T-helper 1 cell treated with Interleukin-12 subunit alpha and Interleukin-12 subunit beta and Interleukin-4 antibody, amounts not matched to agents 30 μg/mL and 1 μg/mL, for 36 hours (primary cell): Measurements from ENCODE around the gene RFC5.
"Not testable (repeated sequence)": the region's sequence is repeated elsewhere in the genome, so short reads cannot be mapped to it uniquely, and the experiment has no call there.

Experiments used
- H3K27ac Mint-ChIP-seq: one replicate; pipeline ENCODE4 v1.8.0; 2021; ENCODE audit warnings: mild to moderate bottlenecking, mixed read lengths
- H3K27me3 Mint-ChIP-seq: one replicate; pipeline ENCODE4 v1.8.0; 2021; ENCODE audit warnings: low read depth, mixed read lengths
- H3K36me3 Mint-ChIP-seq: one replicate; pipeline ENCODE4 v1.8.0; 2021; ENCODE audit warnings: low read depth, mixed read lengths
- H3K4me1 Mint-ChIP-seq: one replicate; pipeline ENCODE4 v1.8.0; 2021; ENCODE audit warnings: low read depth, mixed read lengths
- H3K4me3 Mint-ChIP-seq: one replicate; pipeline ENCODE4 v1.8.0; 2021; ENCODE audit warnings: mild to moderate bottlenecking, moderate library complexity, mixed read lengths
- H3K9me3 Mint-ChIP-seq: one replicate; pipeline ENCODE4 v1.8.0; 2021; ENCODE audit warnings: mixed read lengths

The RFC5 gene

GRCh38 chr12:117994551-117995438, 21.7 kb upstream of the RFC5 start:
- peaks cover 3% of the 10 kb centered on the region for H3K27me3 Mint-ChIP-seq
- no peak overlapping the region for H3K4me3 Mint-ChIP-seq
- H3K36me3 Mint-ChIP-seq, result no peaks in the 10 kb centered on the region
- no peak overlapping the region for H3K27ac Mint-ChIP-seq
- no peaks in the 10 kb centered on the region for H3K4me1 Mint-ChIP-seq
- H3K9me3 Mint-ChIP-seq, result peaks cover 2% of the 10 kb centered on the region

- no peak overlapping the region for H3K4me3 Mint-ChIP-seq
- no peaks in the 10 kb centered on the region for H3K4me1 Mint-ChIP-seq
- H3K27ac Mint-ChIP-seq, result no peak overlapping the region
- H3K27me3 Mint-ChIP-seq, result no peaks in the 10 kb centered on the region
- H3K36me3 Mint-ChIP-seq, result no peaks in the 10 kb centered on the region
- peaks cover 7% of the 10 kb centered on the region for H3K9me3 Mint-ChIP-seq
Measured at GRCh38 chr12:117998719-117999118, 17.8 kb upstream of the RFC5 start.

GRCh38 chr12:117999806-118000205, 16.7 kb upstream of the RFC5 start:
- H3K27me3 Mint-ChIP-seq, H3K4me1 Mint-ChIP-seq, H3K4me3 Mint-ChIP-seq, H3K36me3 Mint-ChIP-seq, H3K9me3 Mint-ChIP-seq, H3K27ac Mint-ChIP-seq: not testable (repeated sequence)

DNA sequence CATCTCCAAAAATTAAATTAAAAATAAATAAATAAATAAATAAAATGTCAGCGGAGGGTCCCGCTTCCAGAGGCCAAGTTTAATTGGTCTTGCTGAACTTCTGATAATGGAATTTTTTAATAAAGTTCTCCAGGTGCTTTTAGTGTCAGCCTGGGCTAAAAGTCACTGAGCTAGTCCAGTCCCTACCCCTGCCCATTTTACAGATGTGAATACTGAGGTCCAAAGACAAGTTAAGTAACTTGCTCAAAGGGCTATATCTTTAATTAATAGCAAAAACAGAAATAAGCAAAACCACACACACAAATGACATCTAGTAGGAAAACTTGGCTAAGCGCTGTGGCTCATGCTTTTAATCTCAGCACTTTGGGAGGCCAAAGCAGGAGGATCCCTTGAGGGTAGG, 5.6 kb upstream of the RFC5 start:
- H3K27ac Mint-ChIP-seq, result no peak overlapping the region
- H3K27me3 Mint-ChIP-seq, result peaks cover 10% of the 10 kb centered on the region
- no peaks in the 10 kb centered on the region for H3K36me3 Mint-ChIP-seq
- H3K9me3 Mint-ChIP-seq, result peaks cover 8% of the 10 kb centered on the region
- no peak overlapping the region for H3K4me3 Mint-ChIP-seq
- H3K4me1 Mint-ChIP-seq, result peaks cover under 1% of the 10 kb centered on the region

GRCh38 chr12:118011377-118011776, 5.1 kb upstream of the RFC5 start:
- Mint-ChIP-seq H3K27ac (no peak overlapping the region), H3K9me3 (peaks cover 8% of the 10 kb centered on the region)

DNA sequence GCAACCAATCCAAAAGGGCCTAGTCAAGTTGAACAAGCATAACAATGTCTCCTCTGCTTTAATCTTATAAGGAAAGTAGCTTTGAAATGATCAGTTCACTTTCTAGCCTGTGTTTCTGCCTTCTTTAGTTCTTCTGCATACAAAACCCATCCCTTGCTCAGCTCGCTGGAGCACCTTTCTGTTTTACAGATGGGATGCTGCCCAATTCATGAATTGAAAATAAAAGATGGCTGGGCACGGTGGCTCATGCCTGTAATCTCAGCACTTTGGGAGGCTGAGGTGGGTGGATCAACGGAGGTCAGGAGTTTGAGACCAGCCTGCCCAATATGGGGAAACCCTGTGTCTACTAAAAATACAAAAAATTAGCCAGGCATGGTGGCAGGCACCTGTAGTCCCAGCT, 4.5 kb upstream of the RFC5 start:
- Mint-ChIP-seq H3K4me3 (no peak overlapping the region), H3K27ac (no peak overlapping the region), H3K4me1 (peaks cover 6% of the 10 kb centered on the region), H3K9me3 (peaks cover 8% of the 10 kb centered on the region), H3K27me3 (peaks cover 10% of the 10 kb centered on the region), H3K36me3 (no peaks in the 10 kb centered on the region)

More at GRCh38 chr12:118011377-118011776, 5.1 kb upstream of the RFC5 start:
- no peaks in the 10 kb centered on the region for H3K36me3 Mint-ChIP-seq
- no peak overlapping the region for H3K4me3 Mint-ChIP-seq
- H3K4me1 Mint-ChIP-seq, result peaks cover 4% of the 10 kb centered on the region
- peaks cover 10% of the 10 kb centered on the region for H3K27me3 Mint-ChIP-seq

- Mint-ChIP-seq H3K4me3 (no peak overlapping the region), H3K27me3 (peaks cover 10% of the 10 kb centered on the region), H3K9me3 (peaks cover 8% of the 10 kb centered on the region), H3K27ac (no peak overlapping the region), H3K4me1 (peaks cover 16% of the 10 kb centered on the region), H3K36me3 (no peaks in the 10 kb centered on the region)
Measured at GRCh38 chr12:118013283-118013682, 3.2 kb upstream of the RFC5 start.

DNA sequence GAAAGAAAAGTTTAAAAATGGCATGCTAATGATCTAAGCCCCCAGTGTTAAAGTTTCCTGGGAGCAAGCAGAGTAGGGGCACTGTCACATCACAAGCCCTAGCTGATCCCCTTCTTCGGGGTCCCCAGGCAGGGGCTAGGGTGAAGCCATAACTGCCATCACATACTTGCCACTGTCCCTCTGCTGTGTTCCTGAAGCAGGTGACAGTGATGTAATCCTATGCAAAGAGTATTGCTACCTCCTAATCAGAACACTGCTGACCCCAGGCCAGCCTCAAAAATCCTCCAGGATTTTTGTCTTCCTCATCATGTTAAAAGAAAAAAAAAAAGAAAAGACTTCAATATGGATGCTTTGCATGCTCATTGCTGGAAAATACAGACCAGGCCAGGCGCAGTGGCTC, 1.2 kb upstream of the RFC5 start:
- Mint-ChIP-seq H3K27ac (no peak overlapping the region), H3K27me3 (peaks cover 10% of the 10 kb centered on the region), H3K4me1 (peaks cover 20% of the 10 kb centered on the region), H3K36me3 (peaks cover 5% of the 10 kb centered on the region), H3K4me3 (no peak overlapping the region), H3K9me3 (peaks cover 8% of the 10 kb centered on the region)

DNA sequence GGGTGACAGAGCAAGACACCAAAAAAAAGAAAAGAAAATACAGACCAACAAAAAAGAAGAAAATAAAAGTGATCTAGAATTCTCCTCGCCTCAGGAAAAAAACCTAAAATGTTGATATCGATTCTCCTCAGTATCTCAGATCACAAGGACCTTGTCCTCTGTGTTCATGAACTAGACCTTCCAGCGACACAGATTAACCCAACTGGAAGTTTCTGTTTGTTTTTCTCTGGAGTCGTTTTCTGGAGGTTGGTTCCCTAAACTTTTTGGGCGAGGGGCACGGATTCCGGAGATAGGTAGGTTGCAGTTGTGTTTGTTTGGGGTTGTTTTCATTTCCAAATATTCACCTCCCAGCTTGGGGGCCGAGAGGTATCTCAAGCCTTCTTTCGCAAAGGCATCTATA, 559 bp upstream of the RFC5 start:
- Mint-ChIP-seq H3K27me3 (peaks cover 10% of the 10 kb centered on the region), H3K9me3 (peaks cover 8% of the 10 kb centered on the region), H3K4me3 (peak overlapping the region; percentile 94), H3K27ac (no peak overlapping the region), H3K36me3 (peaks cover 10% of the 10 kb centered on the region), H3K4me1 (peaks cover 20% of the 10 kb centered on the region)

- peak overlapping the region; percentile 94 for H3K4me3 Mint-ChIP-seq
- H3K4me1 Mint-ChIP-seq, result peaks cover 20% of the 10 kb centered on the region
- peaks cover 23% of the 10 kb centered on the region for H3K36me3 Mint-ChIP-seq
- peaks cover 10% of the 10 kb centered on the region for H3K27me3 Mint-ChIP-seq
- peaks cover 8% of the 10 kb centered on the region for H3K9me3 Mint-ChIP-seq
- peak overlapping the region; percentile 60 for H3K27ac Mint-ChIP-seq
Measured at GRCh38 chr12:118017926-118018325, 1.4 kb downstream of the RFC5 start.

GRCh38 chr12:118020036-118020435, 3.5 kb downstream of the RFC5 start:
- no peaks in the 10 kb centered on the region for H3K27me3 Mint-ChIP-seq

DNA sequence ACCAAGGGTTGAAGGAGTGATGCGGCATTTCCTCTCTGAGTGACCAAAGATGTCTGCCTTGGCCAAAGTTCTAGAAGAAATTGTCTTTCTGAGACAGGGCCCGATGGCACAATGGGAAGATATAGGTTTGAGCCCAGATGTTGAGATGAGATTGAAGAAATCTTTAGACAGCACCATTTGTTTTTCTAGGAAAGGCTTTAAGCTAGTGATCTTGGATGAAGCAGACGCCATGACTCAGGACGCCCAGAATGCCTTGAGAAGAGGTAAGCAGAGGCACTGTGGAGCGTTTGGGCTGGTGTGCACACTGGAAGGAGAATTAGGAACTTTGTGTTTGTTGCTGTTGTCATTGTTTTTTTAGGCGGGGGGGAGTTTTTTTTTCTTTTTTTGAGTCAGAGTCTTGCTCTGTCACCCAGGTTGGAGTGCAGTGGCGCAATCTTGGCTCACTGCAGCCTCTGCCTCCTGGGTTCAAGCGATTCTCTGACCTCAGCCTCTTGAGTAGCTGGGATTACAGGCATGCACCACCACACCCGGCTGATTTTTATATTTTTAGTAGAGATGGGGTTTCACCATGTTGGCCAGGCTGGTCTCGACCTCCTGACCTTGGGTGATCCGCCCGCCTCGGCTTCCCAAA, 5.7 kb downstream of the RFC5 start:
- not testable (repeated sequence) for H3K4me3 Mint-ChIP-seq, H3K27ac Mint-ChIP-seq, H3K27me3 Mint-ChIP-seq, H3K9me3 Mint-ChIP-seq
- H3K36me3 Mint-ChIP-seq, result peaks cover 39% of the 10 kb centered on the region
- peaks cover 14% of the 10 kb centered on the region for H3K4me1 Mint-ChIP-seq

More at GRCh38 chr12:118020036-118020435, 3.5 kb downstream of the RFC5 start:
- no peaks in the 10 kb centered on the region for H3K9me3 Mint-ChIP-seq
- no peak overlapping the region for H3K27ac Mint-ChIP-seq
- no peak overlapping the region for H3K4me3 Mint-ChIP-seq
- H3K4me1 Mint-ChIP-seq, result peaks cover 22% of the 10 kb centered on the region
- H3K36me3 Mint-ChIP-seq, result peaks cover 29% of the 10 kb centered on the region

- H3K4me1 Mint-ChIP-seq, result peaks cover 11% of the 10 kb centered on the region
- H3K9me3 Mint-ChIP-seq, result no peaks in the 10 kb centered on the region
- H3K36me3 Mint-ChIP-seq, result peaks cover 42% of the 10 kb centered on the region
- no peak overlapping the region for H3K4me3 Mint-ChIP-seq
- H3K27me3 Mint-ChIP-seq, result no peaks in the 10 kb centered on the region
- H3K27ac Mint-ChIP-seq, result no peak overlapping the region
Measured at GRCh38 chr12:118022728-118023109, 6.2 kb downstream of the RFC5 start.

- H3K4me3 Mint-ChIP-seq, result no peak overlapping the region
- H3K36me3 Mint-ChIP-seq, result peaks cover 47% of the 10 kb centered on the region
- no peaks in the 10 kb centered on the region for H3K27me3 Mint-ChIP-seq
- peaks cover 6% of the 10 kb centered on the region for H3K4me1 Mint-ChIP-seq
- no peak overlapping the region for H3K27ac Mint-ChIP-seq
- no peaks in the 10 kb centered on the region for H3K9me3 Mint-ChIP-seq
Measured at GRCh38 chr12:118023301-118023860, 6.9 kb downstream of the RFC5 start.

- Mint-ChIP-seq H3K27me3 (no peaks in the 10 kb centered on the region), H3K36me3 (peaks cover 49% of the 10 kb centered on the region), H3K4me3 (no peak overlapping the region), H3K9me3 (no peaks in the 10 kb centered on the region), H3K27ac (no peak overlapping the region), H3K4me1 (peaks cover 5% of the 10 kb centered on the region)
Measured at GRCh38 chr12:118025168-118025567, 8.7 kb downstream of the RFC5 start.
